HG03064 (cell line): ENCODE data around the gene JPH3.

Source experiments
- ATAC-seq: cut with Tn5 transposase; IDR thresholded peaks from one replicate; pipeline ENCODE4 v1.9.1; 2021; ENCODE audit warnings: low read depth; ENCODE audit not compliant: unreplicated experiment

The JPH3 gene

GRCh38 chr16:87648698-87649487, 46.6 kb downstream of the JPH3 start:
- no peak for ATAC-seq

- ATAC-seq: no peak
Measured at GRCh38 chr16:87652386-87652785, 50.1 kb downstream of the JPH3 start.

DNA sequence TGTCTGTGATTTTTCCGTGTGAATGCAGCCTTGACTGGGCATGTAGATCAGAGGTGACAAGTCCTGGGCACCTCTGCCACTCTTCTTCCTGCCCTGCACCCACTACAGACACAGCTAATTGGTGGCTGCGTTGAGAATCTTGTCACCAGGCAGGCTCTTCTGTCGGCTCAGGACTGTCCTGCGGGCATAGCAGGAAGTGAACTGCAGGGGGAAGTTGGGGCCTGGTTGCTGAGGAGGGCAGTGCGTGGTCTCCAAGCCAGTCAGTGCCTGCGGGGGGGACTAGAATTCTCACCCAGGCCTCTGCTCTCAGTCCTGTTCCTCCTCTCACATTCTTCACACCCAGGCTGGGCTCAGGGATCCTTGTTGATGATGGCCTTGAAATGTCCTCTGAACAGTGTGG, 50.5 kb downstream of the JPH3 start:
- no peak for ATAC-seq

DNA sequence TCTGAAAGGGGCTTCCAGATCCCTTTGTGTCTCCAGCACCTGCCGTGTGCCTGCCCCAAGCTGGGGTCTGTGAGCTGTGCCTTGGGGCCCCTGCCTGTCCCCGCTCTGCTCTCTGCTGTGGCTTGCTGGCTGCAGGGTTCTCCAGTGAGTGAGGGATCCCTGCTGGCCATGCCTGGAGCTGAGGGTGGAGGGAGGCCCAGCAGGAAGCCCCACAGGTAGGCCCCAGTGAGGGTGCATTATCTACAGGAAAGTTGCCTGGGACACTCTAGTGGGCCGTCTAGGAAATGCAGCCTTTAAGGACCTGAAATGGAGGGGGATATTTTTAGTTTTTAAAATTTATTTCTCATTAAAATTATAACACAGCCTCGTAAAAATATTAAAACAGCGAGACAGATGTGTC, 50.9 kb downstream of the JPH3 start:
- ATAC-seq: no peak

DNA sequence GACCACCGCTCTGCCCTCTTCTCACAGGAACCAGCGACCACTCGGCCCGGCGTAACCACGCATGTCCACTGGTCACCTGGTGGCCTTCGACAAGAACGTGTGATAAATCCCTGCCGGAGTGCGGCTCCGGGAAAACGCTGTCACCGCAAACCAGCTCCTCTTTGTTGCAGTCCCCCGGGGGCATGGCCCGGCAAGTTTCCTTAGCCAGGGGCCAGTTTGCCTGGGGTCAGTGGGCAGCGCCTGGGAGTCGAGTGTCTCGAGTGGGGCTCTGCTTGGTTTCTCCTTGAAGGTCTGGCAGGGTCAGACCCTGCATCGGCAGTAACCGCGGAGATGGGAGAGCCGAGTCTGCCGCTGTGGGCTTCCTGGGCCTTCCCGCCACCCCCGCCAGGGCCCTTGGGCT, 52.5 kb downstream of the JPH3 start:
- ATAC-seq: no peak

- no peak for ATAC-seq
Measured at GRCh38 chr16:87656328-87656727, 54.0 kb downstream of the JPH3 start.

GRCh38 chr16:87657621-87658192, 55.4 kb downstream of the JPH3 start:
- ATAC-seq: no peak

DNA sequence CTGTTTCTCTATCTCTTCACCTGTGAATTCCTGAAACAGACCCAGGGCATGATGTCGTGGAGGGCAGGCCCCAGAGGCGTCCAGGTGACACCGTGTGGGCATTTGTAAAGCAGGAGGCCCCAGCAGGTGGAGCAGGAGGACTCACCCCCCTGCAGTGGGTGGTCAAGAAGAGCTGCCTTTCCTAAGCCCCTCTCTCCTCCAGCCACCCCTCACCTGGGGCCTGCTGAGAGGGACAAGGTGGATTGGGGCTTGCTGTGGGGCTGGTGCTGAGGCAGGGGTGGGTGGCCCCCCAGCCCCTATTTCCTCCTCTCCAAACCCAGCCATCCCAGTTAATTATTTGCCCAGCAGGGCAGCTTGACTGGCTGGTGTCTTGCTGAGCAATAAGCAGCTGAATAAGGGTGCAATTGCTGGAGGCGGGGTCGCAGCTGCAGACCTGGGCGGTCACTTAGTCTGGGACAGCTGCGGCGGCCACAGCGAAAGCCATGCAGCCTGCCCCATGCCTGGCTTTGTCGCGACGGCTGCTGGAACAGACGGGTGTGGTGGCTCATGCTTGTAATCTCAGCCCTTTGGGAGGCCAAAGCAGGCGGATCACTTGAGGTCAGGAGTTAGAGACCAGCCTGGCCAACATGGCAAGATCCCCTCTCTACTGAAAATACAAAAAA, 56.4 kb downstream of the JPH3 start:
- no peak for ATAC-seq

DNA sequence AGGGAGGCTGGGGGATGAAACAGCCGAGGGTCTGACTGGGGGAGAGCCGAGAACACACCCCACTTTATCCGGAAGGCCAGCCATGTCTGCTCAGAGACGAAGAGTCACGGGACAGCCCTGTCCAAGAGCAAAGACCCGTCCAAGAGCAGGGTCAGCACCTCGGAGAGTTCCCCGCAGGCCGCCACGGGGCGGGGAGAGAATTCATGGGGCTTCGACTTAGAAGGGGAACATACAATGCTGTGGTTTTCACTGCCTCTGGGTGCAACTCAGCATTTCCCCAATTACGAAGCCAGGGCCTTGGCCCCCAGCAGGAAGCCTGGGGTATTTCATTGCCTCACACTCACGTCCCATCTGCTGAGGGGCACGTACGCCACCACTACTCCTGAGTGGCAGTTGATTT, 59.3 kb downstream of the JPH3 start:
- no peak for ATAC-seq

- no peak for ATAC-seq
Measured at GRCh38 chr16:87662254-87663204, 60.2 kb downstream of the JPH3 start.

- ATAC-seq: no peak
Measured at GRCh38 chr16:87664792-87665191, 62.5 kb downstream of the JPH3 start.

- ATAC-seq: no peak
Measured at GRCh38 chr16:87665193-87665592, 62.9 kb downstream of the JPH3 start.

DNA sequence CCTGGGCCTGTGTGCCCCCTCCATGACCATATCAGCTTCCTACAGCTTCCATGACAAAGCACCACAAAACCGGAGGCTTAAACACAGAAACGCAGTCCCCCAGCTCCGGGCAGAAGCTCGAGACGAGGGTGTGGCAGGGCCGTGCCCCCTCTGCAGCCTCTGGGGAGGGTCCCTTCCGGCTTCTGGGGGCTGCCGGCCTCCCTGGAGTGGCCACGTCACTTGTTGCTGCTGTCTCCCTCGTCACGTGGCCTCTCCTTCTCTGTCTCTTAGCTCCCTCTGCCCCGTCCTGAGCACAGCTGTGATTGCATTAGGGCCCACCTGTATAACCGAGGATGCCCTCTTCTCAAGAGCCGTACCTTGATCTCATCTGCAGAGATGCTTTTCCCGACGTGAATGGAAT, 64.6 kb downstream of the JPH3 start:
- ATAC-seq: no peak

- no peak for ATAC-seq
Measured at GRCh38 chr16:87667443-87667842, 65.1 kb downstream of the JPH3 start.

- ATAC-seq: no peak
Measured at GRCh38 chr16:87667946-87668345, 65.6 kb downstream of the JPH3 start.

GRCh38 chr16:87669672-87670071, 67.4 kb downstream of the JPH3 start:
- ATAC-seq: no peak

- no peak for ATAC-seq
Measured at GRCh38 chr16:87671221-87671620, 68.9 kb downstream of the JPH3 start.

- no peak for ATAC-seq
Measured at GRCh38 chr16:87671715-87672270, 69.5 kb downstream of the JPH3 start.

DNA sequence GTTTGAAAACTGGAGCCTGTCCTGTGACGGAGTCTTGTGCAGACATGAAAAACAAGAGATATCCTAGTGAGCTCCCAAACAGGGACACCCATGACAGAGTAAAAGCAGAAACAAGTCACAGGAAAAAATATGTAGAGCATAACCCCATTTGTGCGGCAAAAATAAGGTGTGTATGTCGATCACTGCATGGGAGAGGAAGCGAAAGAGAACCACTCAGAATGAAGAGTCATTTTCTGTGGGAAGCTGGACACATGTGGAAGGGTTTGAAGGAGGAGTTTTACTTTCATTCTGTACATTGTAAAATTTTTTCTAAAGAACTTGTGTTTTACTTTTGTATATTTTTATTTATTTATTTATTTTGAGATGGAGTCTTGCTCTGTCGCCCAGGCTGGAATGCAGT, 72.1 kb downstream of the JPH3 start:
- ATAC-seq: no peak

DNA sequence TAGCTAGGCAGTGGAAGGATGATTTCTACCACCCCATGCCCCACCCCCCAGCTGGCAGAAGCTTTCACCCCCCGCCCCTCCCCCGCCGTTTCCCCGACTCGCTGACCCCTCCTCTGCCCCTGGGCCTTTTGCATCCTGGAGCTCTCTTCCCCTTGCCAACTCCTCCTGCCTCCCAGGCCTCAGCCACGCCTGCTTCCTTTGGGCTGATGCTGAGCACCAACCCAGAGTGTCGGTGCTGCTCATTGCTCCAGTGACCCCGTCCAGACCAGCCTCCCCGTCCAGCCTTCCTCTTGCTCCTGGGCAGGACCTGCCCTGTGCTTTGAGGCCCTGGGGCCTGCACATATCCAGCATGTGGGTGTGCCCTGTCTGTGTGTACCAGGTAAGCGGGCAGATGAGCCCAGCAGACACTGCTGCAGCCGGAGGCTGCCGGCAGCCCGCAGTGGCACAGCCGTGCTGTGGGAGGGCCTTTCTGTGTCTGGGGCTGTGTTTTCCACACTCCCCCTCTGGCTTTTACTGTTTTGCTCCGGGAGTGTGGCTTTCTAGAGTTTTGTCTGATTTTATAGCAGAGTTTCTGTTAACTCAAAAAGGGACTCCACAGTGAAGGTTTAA, 72.9 kb downstream of the JPH3 start:
- no peak for ATAC-seq
